ENCODE data around the gene TPT1. TPM values are rescaled to one million over a fixed set of nuclear protein-coding genes. Genes with fewer than 3 reads are reported as not detected.
A peak's percentile ranks its signal among the peaks of the same experiment; 100 is the strongest.
"Not testable (repeated sequence)": the region's sequence is repeated elsewhere in the genome, so short reads cannot be mapped to it uniquely, and the experiment has no call there.

TPT1 gene
- total RNA-seq, 1 donor from 2014 or later, result 2,772 TPM

DNA sequence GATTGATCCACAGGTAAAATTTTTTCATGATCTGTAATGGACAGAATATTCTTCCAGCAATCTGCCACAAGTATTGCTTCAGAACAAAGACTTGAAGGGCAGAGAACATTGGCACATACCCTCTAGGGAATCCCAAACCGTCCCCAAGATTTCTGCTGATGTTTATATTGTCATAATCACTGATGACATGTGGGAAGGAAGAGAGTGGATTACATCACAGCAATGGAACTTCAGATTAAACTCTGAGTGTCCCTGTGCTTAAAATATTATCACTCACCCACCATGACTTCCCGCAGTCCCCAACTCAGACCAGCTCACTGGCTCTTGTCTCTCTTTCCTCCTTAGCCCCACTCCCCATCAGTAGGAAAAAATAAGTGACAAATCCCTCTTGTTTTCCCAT, 8.5 kb upstream of the TPT1 start:
- peaks cover 2% of the 10 kb centered on the region for H3K4me1 Mint-ChIP-seq
- H3K9me3 Mint-ChIP-seq, result no peaks in the 10 kb centered on the region
- no peak for TF ChIP-seq CTCF (IDR thresholded peaks at IDR 0.05; ENCODE audit: unreplicated experiment)
- DNase-seq (ENCODE audit: low spot score in 2 of 2, unreplicated experiment in 2 of 2), result no peak
- H3K27ac Mint-ChIP-seq, result peak overlapping the region; percentile 80
- no peak overlapping the region for H3K4me3 Mint-ChIP-seq
- peaks cover 36% of the 10 kb centered on the region for H3K36me3 Mint-ChIP-seq
- H3K27me3 Mint-ChIP-seq (ENCODE audit: low read depth), result no peaks in the 10 kb centered on the region

DNA sequence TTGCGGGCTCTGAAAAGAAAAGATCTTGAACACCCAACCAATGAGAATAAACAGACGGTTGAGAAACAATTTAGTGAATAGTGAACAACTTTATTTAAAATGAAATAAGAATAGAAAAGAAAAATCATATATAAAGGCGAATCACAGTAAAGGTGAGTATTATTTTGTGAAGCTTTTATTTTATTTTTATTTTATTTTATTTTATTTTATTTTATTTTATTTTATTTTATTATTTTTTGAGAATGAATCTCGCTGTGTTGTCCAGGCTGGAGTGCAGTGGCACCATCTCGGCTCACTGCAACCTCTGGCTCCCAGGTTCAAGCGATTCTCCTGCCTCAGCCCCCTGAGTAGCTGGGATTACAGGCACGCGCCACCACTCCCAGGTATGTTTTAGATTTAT, 3.1 kb upstream of the TPT1 start:
- H3K27me3 Mint-ChIP-seq (ENCODE audit: low read depth); H3K4me3 Mint-ChIP-seq; H3K9me3 Mint-ChIP-seq; H3K27ac Mint-ChIP-seq; DNase-seq (ENCODE audit: low spot score in 2 of 2, unreplicated experiment in 2 of 2): not testable (repeated sequence)
- Mint-ChIP-seq H3K36me3 (peaks cover 23% of the 10 kb centered on the region), H3K4me1 (peaks cover 22% of the 10 kb centered on the region)

DNA sequence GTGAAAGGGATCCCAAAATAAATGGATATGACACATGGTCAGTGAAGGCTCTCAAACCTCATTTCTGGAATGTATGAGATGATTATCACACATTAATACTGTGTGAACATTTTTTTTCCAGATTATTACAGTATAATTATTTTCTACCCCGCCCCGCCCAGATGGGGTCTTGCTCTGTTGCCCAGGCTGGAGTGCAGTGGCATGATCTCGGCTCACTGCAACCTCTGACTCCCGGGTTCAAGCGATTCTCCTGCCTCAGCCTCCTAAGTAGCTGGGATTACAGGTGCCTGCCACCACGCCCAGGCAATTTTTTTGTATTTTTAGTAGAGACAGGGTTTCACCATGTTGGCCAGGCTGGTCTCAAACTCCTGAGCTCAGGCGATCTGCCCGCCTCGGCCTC, 2.1 kb upstream of the TPT1 start:
- Mint-ChIP-seq H3K4me1 (peaks cover 30% of the 10 kb centered on the region), H3K36me3 (peaks cover 30% of the 10 kb centered on the region)
- not testable (repeated sequence) for H3K4me3 Mint-ChIP-seq; H3K27ac Mint-ChIP-seq; H3K9me3 Mint-ChIP-seq; DNase-seq (ENCODE audit: low spot score in 2 of 2, unreplicated experiment in 2 of 2); H3K27me3 Mint-ChIP-seq (ENCODE audit: low read depth)

DNA sequence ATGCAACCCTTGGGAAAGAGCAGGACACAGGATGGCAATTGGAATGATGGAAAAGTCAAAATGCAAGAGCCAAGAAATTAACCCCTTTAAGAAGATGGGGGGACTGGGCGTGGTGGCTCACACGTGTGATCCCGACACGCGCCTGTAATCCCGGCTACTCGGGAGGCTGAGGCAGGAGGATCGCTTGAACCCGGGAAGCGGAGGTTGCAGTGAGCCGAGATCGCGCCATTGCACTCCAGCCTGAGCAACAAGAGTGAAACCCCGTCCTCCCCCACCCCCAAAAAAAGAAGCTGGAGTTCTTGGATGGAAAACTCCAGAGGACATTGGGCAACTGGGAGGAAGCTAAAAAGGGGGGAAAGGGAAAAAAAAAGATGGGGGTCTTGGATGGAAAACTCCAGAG, 1.7 kb upstream of the TPT1 start:
- Mint-ChIP-seq H3K27ac (peak overlapping the region; percentile 100), H3K36me3 (peaks cover 31% of the 10 kb centered on the region), H3K4me1 (peaks cover 30% of the 10 kb centered on the region), H3K4me3 (peak overlapping the region; percentile 98)
- H3K9me3 Mint-ChIP-seq; DNase-seq (ENCODE audit: low spot score in 2 of 2, unreplicated experiment in 2 of 2); H3K27me3 Mint-ChIP-seq (ENCODE audit: low read depth): not testable (repeated sequence)

GRCh38 chr13:45341799-45342500, 967 bp upstream of the TPT1 start:
- H3K9me3 Mint-ChIP-seq, result no peaks in the 10 kb centered on the region
- no peak for DNase-seq (ENCODE audit: low spot score in 2 of 2, unreplicated experiment in 2 of 2)
- H3K27ac Mint-ChIP-seq, result peak overlapping the region; percentile 100
- H3K36me3 Mint-ChIP-seq, result peaks cover 32% of the 10 kb centered on the region
- H3K4me3 Mint-ChIP-seq, result peak overlapping the region; percentile 98
- no peak for TF ChIP-seq CTCF (IDR thresholded peaks at IDR 0.05; ENCODE audit: unreplicated experiment)
- peaks cover 35% of the 10 kb centered on the region for H3K4me1 Mint-ChIP-seq
- no peaks in the 10 kb centered on the region for H3K27me3 Mint-ChIP-seq (ENCODE audit: low read depth)

- peaks cover 41% of the 10 kb centered on the region for H3K36me3 Mint-ChIP-seq
- peak; percentile 58 for TF ChIP-seq CTCF (IDR thresholded peaks at IDR 0.05; ENCODE audit: unreplicated experiment)
- H3K4me3 Mint-ChIP-seq, result peak overlapping the region; percentile 98
- DNase-seq (ENCODE audit: low spot score in 2 of 2, unreplicated experiment in 2 of 2), result peak; percentile 76 to 86
- no peaks in the 10 kb centered on the region for H3K9me3 Mint-ChIP-seq
- H3K4me1 Mint-ChIP-seq, result peaks cover 37% of the 10 kb centered on the region
- H3K27me3 Mint-ChIP-seq (ENCODE audit: low read depth), result no peaks in the 10 kb centered on the region
- H3K27ac Mint-ChIP-seq, result peak overlapping the region; percentile 100
These were observed 455 bp downstream of the TPT1 start for GRCh38 chr13:45340422-45341033.

GRCh38 chr13:45339867-45340266, 1.1 kb downstream of the TPT1 start:
- Mint-ChIP-seq H3K36me3 (peaks cover 43% of the 10 kb centered on the region), H3K4me1 (peaks cover 37% of the 10 kb centered on the region)

More at GRCh38 chr13:45339867-45340266, 1.1 kb downstream of the TPT1 start:
- H3K9me3 Mint-ChIP-seq, result no peaks in the 10 kb centered on the region
- H3K27ac Mint-ChIP-seq, result peak overlapping the region; percentile 100
- DNase-seq (ENCODE audit: low spot score in 2 of 2, unreplicated experiment in 2 of 2), result no peak
- peak overlapping the region; percentile 98 for H3K4me3 Mint-ChIP-seq
- no peaks in the 10 kb centered on the region for H3K27me3 Mint-ChIP-seq (ENCODE audit: low read depth)
- no peak for TF ChIP-seq CTCF (IDR thresholded peaks at IDR 0.05; ENCODE audit: unreplicated experiment)

Measured in mesothelial cell of epicardium (in vitro differentiated cells).